IPS-NIHi11 (cell line): Measurements from ENCODE around the gene GFOD1.
"Not testable (repeated sequence)": the region's sequence is repeated elsewhere in the genome, so short reads cannot be mapped to it uniquely, and the experiment has no call there.

ENCODE experiments used
- DNase-seq: peaks from one replicate; pipeline ENCODE4 v3.0.0; 2012; ENCODE audit warnings: mixed read lengths, low spot score

The GFOD1 gene

DNA sequence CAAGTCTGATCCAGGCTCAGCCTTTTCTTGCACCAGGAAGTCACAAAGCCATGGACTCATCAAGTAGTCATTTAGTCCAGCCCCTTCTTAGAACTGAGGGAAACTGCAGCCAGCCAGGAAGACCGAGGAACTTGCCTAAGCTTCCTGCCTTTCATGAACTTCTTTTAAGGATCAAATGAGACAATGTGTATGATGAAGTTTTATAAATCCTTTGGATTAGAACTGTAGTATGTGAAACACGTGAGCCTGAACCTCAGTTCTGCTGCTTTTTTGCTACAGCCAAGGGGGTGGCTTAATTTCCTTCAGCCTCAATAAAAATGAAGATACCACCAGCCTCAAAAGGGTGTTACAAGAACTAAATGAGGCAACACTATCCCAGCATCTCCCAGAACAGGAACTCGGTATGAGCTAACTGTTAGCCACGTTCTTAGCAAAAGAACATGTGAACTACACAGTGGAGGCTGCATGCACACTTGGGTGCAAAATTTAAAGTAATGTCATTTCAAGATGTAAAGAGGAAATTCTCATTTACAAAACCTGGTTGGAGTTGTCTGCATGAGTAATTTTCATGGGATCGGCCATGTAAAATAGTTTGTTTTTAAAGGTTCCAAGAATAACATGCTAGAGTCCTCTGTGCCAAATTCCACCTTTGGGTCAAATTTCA, 83.0 kb downstream of the GFOD1 start:
- no peak for DNase-seq

GRCh38 chr6:13402711-13403110, 84.7 kb downstream of the GFOD1 start:
- no peak for DNase-seq

DNA sequence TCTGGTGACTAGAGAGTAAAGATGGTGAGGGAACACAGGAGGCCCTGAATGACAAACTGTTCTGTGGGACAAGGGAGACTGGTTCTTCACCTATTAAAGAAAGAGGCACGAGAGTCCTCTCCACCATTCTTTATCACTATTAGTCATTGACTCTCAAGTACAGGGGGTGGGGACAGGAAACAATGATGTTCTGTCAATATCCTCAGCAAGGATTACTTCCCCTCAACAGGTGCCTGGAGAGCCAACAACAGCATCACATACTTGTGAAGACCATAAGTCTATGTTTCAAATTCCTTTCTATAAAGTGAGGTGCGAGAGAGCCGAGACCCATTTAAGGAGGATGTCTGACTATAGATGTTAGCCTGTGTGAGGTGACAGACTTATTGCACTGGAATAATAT, 86.6 kb downstream of the GFOD1 start:
- DNase-seq: no peak

DNA sequence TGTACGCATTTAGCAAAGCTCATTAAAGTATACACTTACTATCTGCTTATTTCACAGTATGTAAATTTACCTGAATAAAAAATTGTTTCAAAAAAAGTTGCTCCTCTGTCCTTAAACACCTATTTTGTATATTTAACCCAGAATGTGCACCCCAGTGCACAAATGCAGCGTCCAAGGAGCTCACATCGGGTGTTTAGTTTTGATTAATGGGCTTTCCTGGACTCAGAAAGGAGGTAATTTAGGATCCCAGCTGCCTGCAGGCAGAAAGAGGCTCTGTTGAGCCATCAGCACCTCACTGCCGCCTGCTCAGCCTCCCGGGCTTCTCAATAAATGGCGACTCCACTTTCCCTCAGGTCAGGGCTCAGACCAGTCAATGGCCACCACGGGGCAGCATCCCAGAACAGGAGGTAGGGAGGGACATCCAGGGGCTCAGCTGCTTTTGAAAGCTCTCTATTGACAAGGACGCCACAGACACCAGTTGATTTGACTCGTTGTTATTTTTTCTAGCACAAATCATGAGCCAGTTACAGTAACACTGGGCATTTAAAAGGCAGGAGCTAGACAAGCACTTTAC, 88.9 kb downstream of the GFOD1 start:
- peak; percentile 71 for DNase-seq

DNA sequence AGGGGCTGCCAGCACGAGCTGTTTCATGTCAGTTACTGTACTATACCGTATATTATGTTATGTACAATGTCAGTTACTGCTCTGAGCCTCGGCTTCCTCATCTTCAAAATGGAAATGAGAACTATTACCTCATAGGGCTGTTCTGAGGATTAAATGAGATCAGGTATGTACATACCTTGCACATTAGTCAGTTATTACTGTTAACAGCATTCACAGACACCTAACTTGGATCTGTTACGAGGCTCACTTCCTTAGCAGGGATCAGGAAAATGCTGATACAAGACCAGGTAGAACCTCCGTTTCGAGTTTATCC, 89.4 kb downstream of the GFOD1 start:
- DNase-seq: no peak

GRCh38 chr6:13397359-13398068, 89.9 kb downstream of the GFOD1 start:
- DNase-seq: no peak

DNA sequence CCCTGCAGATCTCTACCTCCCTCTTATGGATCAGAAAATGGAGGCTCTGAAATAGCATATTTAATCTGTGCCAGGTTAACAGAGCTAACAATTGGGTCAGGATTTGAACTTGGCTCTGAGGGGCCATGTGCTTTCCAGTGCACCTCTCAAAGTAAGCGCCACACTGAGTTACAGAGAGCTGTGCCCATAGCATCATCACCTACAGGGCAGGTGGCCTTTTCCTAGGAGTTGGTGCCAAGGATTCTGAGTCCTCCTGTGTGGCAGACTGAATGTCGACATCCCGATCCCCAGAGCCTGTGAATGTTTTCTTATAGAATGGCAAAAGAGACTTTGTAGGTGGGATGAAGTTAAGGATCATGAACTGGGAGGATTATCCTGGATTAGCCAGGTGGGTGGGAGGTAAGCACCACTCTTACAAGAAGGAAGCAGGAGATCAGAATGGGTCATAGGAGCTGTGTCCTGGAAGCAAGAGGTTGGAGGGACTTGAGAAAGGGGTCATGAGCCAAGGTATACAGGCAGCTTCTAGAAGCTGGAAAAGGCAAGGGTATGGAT, 91.1 kb downstream of the GFOD1 start:
- no peak for DNase-seq

DNA sequence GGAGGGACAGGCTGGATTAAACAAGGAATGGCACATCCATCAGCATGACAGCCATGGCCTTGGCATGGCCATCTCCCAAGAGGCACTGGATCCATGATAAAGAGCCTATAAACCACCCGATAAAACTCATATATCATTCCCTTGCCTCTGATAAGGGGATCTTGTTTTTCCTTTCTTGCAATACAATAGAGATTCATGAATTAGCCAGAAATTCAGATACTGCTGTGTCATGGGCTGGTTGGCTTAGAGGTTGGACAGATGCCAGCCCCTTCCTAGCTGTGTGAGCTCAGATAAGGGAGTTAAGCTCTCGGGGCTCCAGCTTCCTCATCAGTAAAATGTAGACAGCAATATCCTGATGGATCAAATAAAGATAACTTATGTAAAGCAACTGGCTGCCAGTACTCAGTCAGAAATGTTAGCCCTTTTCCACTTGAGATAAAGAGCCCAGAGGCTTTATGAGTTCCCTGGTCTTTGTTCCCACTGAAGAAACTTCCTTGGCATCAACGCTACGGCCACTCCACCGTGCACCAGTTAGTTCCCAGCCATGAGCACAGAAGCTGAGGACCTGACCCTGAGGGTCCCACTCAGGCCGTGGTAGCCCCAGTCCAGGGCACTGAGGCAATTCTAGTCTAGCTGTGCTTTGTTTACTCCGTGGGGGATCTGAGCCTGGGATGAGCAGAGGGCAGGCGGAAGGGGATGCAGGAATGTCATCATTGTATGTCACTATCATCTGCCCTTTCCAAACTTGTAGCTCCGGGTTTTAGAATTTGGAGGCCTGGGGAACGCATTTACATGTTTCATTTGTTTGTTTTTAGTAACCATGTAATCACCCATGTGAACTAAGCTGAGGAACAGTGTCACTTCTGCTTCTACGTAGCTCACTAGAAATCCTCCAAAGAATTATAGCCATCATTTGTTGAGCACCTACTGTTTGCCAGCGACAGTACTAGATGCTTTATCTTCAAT, 91.8 kb downstream of the GFOD1 start:
- DNase-seq: no peak

GRCh38 chr6:13392462-13392861, 94.9 kb downstream of the GFOD1 start:
- no peak for DNase-seq

DNA sequence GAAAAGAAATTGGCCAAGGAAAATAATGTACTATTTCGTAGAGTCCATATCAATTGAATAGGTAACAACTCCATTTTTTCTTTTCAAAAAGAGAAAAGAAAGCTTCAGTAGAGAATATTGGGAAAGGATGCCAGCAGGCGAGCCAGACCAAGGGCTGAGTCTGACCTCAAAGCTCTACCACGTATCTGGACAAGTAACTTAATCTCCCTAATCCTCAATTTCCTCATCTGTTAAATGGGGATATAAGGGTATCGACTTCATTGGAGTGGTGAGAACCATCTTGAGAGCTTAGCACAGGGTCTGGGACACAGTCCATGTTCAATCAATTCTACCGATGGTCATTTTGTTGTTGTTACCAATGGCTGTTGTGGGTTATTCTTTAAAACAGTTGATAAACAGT, 95.9 kb downstream of the GFOD1 start:
- DNase-seq: no peak

DNA sequence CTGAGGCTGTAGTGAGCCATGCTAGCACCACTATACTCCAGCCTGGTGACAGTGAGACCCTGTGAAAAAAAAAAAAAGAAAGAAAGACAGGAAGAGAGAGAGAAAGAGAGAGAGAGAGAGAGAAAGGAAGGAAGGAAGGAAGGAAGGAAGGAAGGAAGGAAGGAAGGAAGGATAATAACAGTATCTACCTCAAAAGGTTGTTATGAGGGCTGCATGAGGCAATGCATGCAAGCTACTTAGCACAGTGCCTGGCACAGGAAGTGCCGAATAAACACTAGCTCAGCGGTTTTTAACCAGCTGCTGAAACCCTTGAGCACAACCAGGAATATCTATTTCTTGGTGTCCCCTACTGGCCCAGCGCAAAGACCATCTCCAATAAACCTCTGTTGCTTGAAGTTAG, 96.7 kb downstream of the GFOD1 start:
- no peak for DNase-seq

DNA sequence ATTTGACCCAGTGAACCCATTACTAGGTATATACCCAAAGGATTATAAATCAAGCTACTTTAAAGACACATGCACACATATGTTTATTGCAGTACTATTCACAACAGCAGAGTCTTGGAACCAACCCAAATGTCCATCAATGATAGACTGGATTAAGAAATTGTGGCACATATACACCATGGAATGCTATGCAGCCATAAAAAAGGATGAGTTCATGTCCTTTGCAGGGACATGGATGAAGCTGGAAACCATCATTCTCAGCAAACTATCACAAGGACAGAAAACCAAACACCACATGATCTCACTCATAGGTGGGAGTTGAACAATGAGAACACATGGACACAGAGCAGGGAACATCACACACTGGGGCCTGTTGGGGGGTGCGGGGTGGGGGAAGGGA, 98.2 kb downstream of the GFOD1 start:
- not testable (repeated sequence) for DNase-seq

- not testable (repeated sequence) for DNase-seq
These were observed 98.6 kb downstream of the GFOD1 start for GRCh38 chr6:13388769-13389168.

GRCh38 chr6:13384966-13385365, 102.4 kb downstream of the GFOD1 start:
- DNase-seq: no peak

DNA sequence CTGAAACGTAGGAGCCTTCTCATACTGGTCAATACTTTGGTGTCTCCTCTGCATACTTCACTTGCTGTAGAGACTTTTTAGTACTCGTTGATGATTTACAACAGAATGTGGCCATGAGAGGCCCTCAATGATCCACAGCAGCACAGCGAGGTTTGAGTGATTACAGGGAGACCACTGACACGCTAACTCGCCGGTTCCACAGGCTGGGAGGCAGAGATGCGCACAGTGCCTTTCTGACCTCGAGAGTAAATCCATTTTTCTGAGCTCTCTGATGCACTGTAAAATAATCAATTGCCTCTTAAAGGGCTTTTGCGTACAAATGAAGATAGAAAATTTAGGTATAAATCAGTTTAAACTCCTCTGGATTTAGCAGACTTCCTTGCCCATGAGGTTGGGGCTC, 102.9 kb downstream of the GFOD1 start:
- no peak for DNase-seq

DNA sequence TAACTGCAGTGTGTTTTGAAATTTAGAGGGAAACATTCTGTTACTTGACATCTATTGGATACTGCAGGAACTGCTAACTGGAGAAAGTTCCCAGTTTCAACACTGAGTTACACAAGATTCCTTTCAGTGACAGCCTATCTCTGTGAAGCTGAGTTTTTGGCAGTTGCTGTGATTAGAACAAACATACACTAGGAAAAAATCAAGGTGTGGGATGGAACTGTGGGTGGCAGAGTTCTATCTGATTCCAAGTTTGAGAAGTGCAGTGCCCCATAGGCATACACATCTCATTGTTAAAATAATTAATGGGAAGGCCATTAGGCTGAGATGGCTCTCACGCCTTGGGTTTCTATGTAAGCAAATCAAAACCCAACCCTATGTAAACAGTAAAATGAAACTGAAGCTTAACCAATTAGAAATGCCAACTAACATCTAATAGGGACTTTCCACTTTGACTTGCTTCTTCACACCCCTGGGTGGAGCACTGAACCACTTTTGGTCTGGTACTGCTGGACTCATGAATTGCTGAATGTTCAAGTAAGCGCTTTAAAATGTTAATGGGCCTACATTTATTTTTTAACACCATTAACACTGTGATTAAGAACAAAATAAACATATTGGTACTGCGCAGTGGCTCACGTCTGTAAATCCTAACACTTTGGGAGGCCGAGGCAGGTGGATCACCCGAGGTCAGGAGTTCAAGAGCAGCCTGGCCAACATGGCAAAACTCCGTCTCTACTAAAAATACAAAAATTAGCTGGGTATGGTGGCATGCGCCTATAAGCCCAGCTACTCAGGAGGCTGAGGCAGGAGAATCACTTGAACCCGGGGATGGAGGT, 103.9 kb downstream of the GFOD1 start:
- DNase-seq: no peak

GRCh38 chr6:13380761-13381160, 106.6 kb downstream of the GFOD1 start:
- no peak for DNase-seq

DNA sequence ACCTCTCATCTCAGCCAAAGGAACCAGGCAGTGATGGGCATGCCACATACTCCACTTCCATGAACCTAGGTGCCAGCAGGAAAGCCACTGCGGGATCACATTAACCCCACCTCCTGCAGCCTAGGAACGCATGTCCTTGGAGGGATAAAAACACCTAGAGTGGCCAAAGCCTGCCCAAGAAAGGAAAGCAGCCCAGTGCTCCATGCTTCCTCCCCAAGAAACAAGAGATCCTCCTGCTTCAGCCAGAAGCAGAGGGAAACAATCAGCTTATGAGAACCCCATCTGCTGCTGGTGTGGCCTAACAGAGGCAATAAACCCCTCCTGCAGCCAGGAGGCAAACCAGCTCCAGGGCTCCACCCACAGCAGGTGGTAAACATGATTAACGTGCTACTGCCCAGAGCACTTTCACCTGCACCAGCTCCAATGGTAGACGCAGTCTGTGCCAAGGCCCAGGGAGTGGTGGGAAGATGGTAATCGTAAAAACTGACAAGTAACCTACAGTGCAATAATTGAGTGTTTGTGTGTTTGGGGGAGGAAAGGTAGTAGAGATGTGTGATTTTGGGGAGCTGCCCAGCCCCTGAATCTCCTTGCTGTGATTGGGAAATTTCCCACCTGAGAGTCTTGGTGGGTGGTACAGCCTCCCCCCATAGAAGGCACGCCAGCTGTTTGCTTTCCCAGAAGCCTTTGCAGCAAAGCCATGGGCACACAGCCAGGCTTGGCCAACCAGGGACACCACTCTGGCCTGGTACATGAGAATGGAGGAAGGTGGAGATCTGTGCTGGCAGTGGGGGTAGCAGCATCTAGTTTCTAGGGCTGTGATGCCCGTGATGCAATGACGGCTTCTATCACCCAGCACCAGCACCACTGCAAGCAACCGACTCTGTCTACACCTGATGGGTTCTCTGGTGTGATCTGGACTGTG, 108.5 kb downstream of the GFOD1 start:
- DNase-seq: peak; percentile 51

DNA sequence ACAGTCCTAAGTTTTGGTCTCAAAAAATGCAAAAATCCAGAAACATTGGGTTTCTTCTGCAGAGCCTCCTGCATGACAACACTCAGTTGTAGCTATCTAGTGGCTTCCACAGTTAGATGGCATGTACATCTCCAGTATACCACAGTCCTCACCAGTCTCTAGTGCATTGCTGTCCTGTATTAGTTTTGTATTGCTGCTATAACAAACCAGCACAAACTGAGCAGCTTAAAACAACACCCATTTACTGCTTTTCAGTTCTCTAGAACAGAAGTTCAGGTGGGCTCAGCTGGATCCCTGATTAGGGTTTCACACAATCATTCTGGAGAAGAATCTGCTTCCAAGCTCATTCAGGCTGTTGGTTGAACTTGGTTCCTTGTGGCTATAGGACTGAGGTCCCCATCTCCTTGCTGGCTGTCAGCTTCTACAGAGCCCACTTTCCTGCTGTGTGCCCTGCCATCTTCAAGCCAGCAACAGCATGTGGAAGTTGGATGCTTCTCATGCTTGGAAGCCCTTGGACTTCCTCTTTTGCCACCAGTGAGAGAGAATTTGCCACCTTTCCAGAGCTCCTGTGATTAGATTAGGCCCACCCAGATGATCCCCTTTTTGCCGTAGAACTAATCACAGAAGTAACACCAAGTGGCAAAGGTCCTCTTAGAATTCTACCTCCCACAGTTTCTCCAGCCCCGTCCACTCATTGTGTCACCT, 110.2 kb downstream of the GFOD1 start:
- no peak for DNase-seq
